HuH-7 (cell line): ENCODE results near the gene CNN2.
A peak's percentile ranks its signal among the peaks of the same experiment; 100 is the strongest.

Experiments
- DNase-seq: peaks from one replicate; pipeline ENCODE4 v3.0.0; 2011; ENCODE audit warnings: low spot score

The CNN2 gene

DNA sequence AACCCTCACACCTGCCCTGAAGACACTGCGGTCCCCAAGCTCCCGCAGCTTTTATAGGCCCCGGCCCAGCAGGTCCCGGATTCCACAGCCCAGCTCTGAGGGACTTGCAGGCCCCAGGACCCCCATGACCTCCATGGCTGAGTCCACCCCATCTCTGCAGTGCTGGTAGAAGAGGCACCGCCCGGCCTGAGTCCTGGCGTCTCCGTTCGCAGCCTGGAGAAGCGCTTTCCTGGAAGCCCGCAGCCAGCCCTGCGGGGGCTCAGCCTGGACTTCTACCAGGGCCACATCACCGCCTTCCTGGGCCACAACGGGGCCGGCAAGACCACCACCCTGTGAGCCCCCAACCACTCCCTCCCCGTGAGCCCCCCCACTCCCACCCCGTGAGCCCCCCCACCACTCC is 22.7 kb downstream of the CNN2 start:
- DNase-seq, result no peak

DNA sequence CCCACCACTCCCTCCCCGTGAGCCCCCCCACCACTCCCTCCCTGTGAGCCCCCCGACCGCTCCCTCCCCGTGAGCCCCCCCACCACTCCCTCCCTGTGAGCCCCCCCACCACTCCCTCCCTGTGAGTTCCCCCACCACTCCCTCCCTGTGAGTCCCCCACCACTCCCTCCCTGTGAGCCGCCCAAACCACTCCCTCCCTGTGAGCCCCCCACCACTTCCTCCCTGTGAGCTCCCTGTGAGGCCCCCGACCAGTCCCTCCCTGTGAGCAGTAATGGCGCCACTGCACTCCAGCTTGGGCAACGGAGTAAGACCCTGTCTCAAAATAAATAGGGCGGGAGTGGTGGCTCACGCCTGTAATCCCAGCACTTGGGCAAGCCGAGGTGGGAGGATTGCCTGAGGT is 23.4 kb downstream of the CNN2 start:
- no peak for DNase-seq

DNA sequence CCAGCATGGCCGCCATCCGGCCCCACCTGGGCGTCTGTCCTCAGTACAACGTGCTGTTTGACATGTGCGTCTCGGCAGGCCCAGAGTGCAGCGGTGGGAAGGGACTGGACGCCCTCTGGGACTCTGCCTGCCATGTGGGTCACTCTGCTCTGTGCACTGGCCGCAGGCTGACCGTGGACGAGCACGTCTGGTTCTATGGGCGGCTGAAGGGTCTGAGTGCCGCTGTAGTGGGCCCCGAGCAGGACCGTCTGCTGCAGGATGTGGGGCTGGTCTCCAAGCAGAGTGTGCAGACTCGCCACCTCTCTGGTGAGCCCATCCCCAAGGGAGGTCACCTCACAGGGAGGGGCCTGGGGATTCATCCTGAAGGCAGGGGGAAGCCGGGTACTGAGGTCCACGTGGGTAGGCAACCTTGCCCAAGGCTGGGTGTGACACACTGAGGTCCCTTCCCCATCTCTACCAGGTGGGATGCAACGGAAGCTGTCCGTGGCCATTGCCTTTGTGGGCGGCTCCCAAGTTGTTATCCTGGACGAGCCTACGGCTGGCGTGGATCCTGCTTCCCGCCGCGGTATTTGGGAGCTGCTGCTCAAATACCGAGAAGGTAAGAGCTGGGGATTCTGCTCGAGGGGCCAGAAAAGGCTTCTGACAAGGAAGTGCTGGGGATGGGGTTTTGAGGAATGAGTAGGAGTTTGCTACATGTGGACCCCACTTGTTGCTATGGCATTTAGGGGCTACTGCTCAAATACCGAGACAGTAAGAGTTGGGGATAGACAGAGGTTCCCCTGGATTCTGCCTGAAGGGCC is 24.8 kb downstream of the CNN2 start:
- no peak for DNase-seq

DNA sequence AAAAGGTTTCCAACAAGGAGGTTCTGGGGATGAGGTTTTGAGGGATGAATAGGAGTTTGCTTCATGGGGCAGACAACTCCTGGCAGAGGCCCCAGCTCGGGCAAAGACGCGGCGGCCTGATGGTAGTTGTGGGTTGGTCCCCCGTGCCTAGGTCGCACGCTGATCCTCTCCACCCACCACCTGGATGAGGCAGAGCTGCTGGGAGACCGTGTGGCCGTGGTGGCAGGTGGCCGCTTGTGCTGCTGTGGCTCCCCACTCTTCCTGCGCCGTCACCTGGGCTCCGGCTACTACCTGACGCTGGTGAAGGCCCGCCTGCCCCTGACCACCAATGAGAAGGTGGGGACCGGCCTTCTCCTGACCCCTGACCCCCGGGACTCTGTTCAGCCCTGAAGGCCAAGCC is 25.4 kb downstream of the CNN2 start:
- DNase-seq, result no peak

DNA sequence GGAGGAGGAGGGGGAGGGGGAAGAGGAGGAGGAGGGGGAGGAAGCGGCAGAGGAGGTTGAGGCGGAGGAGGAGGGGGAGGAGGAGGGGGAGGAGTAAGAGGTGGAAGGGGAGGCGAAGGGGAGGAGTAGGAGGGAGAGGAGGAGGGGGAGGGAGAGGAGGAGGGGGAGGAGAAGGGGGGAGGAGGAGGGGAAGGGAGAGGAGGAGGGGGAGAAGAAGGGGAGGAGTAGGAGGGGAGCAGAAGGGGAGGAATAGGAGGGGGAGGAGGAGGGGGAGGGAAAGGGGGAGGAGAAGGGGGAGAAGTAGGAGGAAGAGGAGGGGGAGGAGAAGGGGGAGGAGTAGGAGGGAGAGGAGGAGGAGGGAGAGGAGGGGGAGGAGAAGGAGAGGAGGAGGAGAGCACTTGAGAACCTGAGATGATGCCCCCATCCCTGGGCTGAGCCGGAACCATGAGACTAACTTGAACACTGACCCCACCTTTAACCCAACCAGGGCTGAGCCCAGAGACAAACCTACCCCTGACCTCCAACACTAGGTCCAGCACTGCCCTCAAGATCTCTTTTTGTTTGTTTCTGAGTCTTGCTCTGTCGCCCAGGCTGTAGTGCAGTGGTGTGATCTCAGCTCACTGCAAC is 26.1 kb downstream of the CNN2 start:
- DNase-seq, result no peak

DNA sequence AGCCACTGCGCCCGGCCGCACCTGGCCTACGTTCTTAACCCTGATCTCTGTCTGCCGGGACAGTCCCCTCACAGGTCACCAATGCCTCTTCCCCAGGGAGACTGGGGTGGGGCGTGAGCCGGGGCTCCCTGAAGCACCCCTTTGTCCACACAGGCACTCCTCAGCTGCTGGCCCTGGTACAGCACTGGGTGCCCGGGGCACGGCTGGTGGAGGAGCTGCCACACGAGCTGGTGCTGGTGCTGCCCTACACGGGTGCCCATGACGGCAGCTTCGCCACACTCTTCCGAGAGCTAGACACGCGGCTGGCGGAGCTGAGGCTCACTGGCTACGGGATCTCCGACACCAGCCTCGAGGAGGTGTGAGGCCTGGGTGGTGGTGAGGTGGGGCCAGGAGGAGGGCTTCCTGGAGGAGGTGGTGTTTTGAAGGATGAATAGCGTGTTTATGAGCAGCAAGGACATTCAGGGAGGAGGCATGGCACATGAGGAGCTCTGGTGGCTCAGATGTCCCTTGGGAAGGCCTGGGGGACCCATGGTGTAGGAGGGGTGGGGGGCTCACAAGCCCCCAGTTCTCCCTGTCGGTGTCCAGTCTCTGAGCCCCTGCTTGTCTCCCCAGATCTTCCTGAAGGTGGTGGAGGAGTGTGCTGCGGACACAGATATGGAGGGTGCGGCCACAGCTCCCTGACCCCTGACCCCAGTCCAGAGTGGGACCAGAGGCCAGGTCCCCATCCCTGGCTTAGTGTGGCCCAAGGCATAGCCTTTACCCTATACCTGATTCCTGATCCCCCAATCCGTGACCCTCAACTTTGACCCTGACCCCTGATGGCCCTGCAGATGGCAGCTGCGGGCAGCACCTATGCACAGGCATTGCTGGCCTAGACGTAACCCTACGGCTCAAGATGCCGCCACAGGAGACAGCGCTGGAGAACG is 27.0 kb downstream of the CNN2 start:
- DNase-seq, result no peak

DNA sequence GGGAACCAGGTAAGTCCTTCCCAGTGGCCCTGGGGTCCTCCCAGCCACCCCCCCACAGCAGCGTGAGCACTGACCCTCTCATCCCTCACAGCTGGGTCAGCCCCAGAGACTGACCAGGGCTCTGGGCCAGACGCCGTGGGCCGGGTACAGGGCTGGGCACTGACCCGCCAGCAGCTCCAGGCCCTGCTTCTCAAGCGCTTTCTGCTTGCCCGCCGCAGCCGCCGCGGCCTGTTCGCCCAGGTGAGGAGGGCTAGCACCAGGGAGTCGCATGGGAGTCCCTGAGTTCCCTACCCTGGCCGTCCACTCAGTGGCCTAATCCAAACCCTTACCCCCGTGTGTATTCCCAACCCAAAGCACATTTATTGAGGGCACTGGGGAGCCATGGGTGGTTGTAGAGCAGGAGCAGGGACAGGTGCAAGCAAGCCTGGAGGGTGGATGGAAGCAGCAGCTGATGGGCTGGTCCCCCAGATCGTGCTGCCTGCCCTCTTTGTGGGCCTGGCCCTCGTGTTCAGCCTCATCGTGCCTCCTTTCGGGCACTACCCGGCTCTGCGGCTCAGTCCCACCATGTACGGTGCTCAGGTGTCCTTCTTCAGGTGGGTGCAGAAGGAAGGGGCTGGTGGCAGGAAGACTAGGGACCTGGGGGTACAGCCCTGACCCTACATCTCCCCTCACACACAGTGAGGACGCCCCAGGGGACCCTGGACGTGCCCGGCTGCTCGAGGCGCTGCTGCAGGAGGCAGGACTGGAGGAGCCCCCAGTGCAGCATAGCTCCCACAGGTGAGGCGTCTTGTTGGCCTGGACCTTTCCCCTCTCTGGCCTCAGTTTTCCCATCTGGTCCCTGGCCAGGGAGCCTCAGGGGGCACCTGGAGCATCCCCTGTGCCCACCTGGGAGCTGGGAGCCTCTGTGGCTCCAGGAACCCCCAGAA is 28.0 kb downstream of the CNN2 start:
- no peak for DNase-seq

DNA sequence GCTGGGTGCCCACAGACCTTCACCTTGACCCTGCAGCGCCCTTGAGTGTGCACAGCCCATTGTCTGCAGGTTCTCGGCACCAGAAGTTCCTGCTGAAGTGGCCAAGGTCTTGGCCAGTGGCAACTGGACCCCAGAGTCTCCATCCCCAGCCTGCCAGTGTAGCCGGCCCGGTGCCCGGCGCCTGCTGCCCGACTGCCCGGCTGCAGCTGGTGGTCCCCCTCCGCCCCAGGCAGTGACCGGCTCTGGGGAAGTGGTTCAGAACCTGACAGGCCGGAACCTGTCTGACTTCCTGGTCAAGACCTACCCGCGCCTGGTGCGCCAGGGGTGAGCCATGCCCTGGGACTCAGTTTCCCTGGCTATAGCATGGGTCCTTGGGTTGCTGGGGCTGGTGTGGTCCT is 28.6 kb downstream of the CNN2 start:
- DNase-seq, result no peak

DNA sequence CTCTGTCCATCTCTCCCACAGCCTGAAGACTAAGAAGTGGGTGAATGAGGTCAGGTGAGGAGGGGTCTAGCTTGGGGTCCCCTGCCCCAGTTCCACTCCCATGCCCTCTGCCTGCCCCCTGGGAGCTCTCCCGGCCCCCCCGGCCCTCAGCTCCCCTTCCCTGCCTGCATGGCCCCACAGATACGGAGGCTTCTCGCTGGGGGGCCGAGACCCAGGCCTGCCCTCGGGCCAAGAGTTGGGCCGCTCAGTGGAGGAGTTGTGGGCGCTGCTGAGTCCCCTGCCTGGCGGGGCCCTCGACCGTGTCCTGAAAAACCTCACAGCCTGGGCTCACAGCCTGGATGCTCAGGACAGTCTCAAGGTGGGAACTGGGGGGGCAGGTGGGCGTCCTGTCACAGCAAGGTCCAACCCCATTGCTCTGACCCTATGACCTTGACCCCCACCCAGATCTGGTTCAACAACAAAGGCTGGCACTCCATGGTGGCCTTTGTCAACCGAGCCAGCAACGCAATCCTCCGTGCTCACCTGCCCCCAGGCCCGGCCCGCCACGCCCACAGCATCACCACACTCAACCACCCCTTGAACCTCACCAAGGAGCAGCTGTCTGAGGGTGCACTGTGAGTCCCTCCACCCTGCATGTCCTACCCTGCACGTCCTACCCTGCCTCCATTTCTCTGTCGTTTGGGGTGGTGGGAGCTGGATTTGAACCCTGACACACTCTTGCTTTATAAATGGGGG is 29.6 kb downstream of the CNN2 start:
- DNase-seq, result no peak

DNA sequence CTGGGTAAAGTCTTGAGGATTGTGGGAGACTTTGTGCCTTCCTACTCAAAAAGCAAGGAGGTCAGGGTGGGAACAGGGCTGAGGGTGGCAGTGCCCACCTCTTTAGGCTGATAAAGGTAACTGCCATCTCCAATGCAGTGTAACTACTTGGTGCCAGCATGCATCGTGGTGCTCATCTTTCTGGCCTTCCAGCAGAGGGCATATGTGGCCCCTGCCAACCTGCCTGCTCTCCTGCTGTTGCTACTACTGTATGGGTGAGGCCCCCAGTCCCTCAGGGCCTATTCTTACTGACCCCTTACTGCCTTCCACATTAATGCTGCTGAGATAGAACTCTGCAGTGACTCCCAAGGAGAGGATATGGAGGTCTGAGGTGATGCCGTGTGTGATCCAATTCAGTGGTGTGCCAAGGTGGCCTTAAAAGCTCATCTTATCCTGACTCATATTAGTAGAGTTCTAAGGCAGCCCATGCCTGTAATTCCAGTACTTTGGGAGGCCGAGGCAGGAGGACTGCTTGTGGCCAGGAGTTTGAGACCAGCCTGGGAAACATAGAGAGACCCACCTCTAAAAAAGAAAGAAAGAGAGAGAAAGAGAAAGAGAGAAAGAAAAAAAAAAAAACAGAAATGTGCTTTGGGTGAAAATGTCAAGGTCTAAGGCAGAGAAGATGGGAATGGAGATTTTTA is 30.9 kb downstream of the CNN2 start:
- no peak for DNase-seq

DNA sequence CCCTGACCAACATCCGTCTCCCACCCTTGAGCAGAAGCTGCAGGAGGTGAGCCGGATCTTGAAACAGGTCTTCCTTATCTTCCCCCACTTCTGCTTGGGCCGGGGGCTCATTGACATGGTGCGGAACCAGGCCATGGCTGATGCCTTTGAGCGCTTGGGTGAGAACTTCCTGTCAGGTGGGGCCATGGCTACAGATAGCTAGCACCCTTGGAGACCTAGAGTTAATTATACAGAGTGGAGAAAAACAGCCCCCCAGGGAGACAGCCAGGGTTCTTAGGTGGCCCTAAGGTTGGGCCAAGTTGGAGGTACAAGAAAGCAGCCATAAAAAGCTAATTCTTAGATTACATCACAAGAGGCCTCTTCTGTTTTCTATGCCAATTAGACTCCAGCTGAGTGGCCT is 31.7 kb downstream of the CNN2 start:
- DNase-seq, result no peak

DNA sequence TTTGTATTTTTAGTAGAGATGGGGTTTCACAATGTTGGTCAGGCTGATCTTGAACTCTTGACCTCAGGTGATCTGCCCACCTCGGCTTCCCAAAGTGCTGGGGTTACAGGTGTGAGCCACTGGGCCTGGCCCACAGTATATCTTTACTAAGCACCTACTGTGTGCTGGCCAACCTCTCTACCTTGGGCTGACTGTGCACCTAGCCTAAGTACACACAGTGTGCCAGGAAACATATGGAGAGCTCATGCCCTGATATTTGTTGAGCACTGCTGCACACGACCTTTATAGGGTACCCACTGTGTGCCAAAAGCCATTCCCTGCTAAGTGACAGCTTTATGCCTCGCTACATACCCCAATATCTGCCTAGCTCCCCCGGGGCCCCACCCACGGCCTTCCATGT is 34.3 kb downstream of the CNN2 start:
- no peak for DNase-seq

DNA sequence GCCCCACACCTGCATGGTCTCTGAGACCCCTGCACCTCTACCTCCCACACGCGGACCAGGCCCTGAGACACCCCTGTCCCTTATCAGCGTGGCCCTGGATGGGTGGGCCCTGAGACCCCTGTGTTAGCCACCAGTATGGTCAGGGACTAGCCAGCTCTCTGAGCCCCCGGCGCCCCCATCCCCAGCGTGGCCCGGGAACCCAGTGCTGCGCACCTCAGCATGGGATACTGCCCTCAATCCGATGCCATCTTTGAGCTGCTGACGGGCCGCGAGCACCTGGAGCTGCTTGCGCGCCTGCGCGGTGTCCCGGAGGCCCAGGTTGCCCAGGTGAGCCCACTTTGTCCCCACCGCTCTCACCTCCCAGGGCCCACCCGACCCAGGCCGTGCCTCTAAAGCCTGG is 35.6 kb downstream of the CNN2 start:
- no peak for DNase-seq

DNA sequence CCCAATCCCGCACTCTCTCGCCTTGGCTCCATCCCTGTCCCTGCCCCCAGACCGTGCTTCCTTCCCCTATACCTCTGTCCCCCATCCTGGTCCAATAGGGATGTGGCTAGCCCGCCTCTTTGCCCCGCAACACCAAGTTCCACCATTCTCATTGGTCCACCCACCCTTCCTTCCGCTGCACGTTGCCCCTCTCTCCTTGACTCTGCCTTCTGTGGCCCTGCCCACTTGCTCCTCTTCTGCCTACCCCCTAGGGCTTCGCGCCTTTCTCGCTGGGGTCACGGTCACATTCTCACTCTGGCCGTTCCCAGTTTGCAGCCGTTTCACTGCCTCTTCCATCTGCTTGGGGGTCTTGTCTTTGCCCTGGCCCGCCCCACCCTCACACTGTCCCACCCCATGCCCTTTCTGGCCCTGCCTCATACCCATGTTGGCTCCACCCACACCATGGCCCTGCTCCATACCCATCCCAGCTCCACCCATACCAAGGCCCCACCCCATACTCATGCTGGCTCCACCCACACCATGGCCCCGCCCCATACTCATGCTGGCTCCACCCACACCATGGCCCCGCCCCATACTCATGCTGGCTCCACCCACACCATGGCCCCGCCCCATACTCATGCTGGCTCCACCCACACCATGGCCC is 36.1 kb downstream of the CNN2 start:
- peak; percentile 67 for DNase-seq

DNA sequence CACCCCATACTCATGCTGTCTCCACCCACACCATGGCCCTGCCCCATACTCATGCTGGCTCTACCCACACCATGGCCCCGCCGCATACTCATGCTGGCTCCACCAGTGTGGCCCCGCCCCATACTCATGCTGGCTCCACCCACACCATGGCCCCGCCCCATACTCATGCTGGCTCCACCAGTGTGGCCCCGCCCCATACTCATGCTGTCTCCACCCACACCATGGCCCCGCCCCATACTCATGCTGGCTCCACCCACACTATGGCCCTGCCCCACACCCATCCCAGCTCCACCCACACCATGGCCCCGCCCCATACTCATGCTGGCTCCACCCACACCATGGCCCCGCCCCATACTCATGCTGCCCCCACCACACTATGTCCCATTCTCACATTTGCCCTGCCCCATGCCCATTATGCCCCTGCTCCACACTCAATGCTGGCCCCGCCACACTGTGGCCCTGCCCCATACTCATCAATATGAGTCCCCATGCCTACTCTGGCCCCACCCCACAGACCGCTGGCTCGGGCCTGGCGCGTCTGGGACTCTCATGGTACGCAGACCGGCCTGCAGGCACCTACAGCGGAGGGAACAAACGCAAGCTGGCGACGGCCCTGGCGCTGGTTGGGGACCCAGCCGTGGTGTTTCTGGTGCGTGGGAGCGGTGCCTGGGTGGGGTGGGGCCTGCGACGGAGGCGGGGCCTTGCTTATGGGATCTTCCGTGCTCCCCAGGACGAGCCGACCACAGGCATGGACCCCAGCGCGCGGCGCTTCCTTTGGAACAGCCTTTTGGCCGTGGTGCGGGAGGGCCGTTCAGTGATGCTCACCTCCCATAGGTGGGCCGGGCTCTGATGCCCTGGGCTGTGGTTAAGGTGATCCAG is 36.9 kb downstream of the CNN2 start:
- DNase-seq, result no peak

DNA sequence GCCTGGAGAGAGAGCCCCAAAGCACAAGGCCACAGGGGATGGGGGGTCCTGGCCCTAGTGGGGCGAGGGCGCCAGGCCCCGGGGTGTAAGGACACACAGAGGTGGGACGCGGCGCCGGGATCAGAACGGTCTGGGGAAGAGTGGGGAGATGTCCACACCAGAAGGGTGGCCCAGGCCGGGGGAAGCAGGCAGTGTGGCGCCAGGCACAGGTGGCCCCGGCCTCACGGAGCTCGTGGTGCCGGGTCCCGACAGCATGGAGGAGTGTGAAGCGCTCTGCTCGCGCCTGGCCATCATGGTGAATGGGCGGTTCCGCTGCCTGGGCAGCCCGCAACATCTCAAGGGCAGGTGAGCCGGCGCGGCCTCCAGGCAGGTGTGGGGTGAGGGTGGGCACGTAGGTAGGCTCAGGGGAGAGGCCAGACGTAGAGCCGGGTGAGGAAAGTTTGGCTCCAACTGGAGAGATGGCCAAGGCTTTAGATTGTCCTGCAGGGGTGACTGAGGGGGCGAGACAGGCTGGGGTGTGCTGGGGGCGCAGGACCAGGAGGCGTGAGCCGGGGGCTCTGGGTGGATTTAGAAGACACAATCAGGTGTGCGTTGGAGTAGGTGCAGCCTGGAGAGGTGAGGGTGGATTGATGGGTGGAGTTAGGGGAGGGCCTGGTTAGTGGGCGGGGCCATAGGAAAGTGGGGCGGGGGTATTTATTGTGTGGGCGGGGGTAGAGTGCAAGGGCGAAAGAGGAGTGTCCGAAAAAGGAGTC is 37.7 kb downstream of the CNN2 start:
- peak; percentile 59 for DNase-seq

DNA sequence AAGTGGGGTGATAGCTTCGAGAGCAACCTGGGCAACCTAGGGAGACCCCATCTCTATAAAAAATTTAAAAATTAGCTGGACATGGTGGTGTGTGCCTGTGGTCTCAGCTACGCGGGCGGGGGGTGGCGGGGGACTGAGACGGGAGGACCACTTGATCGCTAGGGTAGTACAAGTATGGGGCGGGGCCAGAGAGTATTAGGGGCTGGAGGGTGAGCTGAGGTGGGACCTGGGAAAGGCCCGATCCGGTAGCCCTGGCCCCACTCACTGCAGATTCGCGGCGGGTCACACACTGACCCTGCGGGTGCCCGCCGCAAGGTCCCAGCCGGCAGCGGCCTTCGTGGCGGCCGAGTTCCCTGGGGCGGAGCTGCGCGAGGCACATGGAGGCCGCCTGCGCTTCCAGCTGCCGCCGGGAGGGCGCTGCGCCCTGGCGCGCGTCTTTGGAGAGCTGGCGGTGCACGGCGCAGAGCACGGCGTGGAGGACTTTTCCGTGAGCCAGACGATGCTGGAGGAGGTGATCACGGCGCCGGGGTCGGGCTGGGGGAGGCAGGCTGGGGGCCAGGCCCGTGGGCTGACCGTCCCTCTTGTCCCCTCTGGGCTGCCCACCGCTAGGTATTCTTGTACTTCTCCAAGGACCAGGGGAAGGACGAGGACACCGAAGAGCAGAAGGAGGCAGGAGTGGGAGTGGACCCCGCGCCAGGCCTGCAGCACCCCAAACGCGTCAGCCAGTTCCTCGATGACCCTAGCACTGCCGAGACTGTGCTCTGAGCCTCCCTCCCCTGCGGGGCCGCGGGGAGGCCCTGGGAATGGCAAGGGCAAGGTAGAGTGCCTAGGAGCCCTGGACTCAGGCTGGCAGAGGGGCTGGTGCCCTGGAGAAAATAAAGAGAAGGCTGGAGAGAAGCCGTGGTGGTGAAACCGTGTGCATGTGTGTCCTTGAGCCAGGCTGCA is 38.5 kb downstream of the CNN2 start:
- DNase-seq, result peak; percentile 80
